ENCODE measurements around the gene RBM47.

DNA sequence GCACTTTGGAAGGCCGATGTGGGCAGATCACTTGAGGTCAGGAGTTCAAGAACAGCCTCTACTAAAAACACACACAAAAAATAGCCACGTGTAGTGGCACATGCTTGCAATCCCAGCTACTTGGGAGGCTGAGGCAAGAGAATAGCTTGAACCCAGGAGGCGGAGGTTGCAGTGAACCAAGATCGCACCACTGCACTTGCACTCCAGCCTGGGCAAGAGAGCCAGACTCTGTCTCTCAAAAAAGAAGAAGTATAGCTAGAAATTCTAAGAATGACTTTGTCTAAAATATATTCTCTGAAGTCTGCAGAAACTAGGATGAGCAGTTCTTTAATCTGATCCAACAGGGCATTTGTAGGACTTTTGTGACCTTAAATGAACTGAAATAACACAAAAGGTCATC, 17.4 kb downstream of the RBM47 start:
- TF ChIP-seq, protein P1, sequence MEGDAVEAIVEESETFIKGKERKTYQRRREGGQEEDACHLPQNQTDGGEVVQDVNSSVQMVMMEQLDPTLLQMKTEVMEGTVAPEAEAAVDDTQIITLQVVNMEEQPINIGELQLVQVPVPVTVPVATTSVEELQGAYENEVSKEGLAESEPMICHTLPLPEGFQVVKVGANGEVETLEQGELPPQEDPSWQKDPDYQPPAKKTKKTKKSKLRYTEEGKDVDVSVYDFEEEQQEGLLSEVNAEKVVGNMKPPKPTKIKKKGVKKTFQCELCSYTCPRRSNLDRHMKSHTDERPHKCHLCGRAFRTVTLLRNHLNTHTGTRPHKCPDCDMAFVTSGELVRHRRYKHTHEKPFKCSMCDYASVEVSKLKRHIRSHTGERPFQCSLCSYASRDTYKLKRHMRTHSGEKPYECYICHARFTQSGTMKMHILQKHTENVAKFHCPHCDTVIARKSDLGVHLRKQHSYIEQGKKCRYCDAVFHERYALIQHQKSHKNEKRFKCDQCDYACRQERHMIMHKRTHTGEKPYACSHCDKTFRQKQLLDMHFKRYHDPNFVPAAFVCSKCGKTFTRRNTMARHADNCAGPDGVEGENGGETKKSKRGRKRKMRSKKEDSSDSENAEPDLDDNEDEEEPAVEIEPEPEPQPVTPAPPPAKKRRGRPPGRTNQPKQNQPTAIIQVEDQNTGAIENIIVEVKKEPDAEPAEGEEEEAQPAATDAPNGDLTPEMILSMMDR (IDR thresholded peaks at IDR 0.05; ENCODE audit: insufficient read depth, low read length) = no peak
- TF ChIP-seq POLR2AphosphoS5 (IDR thresholded peaks at IDR 0.05; ENCODE audit: low read depth) = no peak
- TF ChIP-seq, protein P2, sequence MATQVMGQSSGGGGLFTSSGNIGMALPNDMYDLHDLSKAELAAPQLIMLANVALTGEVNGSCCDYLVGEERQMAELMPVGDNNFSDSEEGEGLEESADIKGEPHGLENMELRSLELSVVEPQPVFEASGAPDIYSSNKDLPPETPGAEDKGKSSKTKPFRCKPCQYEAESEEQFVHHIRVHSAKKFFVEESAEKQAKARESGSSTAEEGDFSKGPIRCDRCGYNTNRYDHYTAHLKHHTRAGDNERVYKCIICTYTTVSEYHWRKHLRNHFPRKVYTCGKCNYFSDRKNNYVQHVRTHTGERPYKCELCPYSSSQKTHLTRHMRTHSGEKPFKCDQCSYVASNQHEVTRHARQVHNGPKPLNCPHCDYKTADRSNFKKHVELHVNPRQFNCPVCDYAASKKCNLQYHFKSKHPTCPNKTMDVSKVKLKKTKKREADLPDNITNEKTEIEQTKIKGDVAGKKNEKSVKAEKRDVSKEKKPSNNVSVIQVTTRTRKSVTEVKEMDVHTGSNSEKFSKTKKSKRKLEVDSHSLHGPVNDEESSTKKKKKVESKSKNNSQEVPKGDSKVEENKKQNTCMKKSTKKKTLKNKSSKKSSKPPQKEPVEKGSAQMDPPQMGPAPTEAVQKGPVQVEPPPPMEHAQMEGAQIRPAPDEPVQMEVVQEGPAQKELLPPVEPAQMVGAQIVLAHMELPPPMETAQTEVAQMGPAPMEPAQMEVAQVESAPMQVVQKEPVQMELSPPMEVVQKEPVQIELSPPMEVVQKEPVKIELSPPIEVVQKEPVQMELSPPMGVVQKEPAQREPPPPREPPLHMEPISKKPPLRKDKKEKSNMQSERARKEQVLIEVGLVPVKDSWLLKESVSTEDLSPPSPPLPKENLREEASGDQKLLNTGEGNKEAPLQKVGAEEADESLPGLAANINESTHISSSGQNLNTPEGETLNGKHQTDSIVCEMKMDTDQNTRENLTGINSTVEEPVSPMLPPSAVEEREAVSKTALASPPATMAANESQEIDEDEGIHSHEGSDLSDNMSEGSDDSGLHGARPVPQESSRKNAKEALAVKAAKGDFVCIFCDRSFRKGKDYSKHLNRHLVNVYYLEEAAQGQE (IDR thresholded peaks at IDR 0.05; ENCODE audit: insufficient replicate concordance, low read depth) = no peak
